Spleen (tissue), 11 donors: ENCODE measurements around the gene SLC25A13. TPM values are rescaled to one million over a fixed set of nuclear protein-coding genes. Genes with fewer than 3 reads are reported as not detected.

Experiments used
- DNase-seq: peaks from one replicate; pipeline ENCODE4 v3.0.0-alpha.2; 2020
- H3K27ac ChIP-seq, 8 donors: fragments of 200-600 bp; sonication (generic) in 7 of 8; 1 replicate in 4 of 8; 2 replicates in 4 of 8; pipeline versions ENCODE4 v1.5.0 to v1.8.0; 2016 to 2021; ENCODE audit warnings: inconsistent platforms in 4 of 8, mild to moderate bottlenecking in 4 of 8, moderate library complexity in 1 of 8
- H3K27me3 ChIP-seq, 7 donors: fragments of 200-600 bp; sonication (generic) in 6 of 7; replicated peaks in 1 of 7; 1 replicate in 4 of 7; 2 replicates in 3 of 7; pipeline versions ENCODE4 v1.5.0 to v1.8.0; 2016 to 2021; ENCODE audit warnings: inconsistent platforms in 3 of 7, mild to moderate bottlenecking in 1 of 7
- H3K36me3 ChIP-seq, 6 donors: fragments of 200-600 bp; sonication (generic) in 5 of 6; 1 replicate in 4 of 6; 2 replicates in 2 of 6; pipeline versions ENCODE4 v1.5.0 to v1.8.0; 2016 to 2021; ENCODE audit warnings: inconsistent platforms in 2 of 6
- H3K4me1 ChIP-seq, 6 donors: fragments of 200-600 bp; sonication (generic) in 5 of 6; 1 replicate in 3 of 6; 2 replicates in 3 of 6; pipeline versions ENCODE4 v1.5.0 to v1.8.0; 2016 to 2021; ENCODE audit warnings: inconsistent platforms in 3 of 6
- H3K4me3 ChIP-seq, 8 donors: fragments of 200-600 bp; sonication (generic) in 7 of 8; 1 replicate in 4 of 8; 2 replicates in 4 of 8; pipeline versions ENCODE4 v1.5.0 to v1.8.0; 2016 to 2021; ENCODE audit warnings: inconsistent platforms in 4 of 8, mild to moderate bottlenecking in 4 of 8, moderate library complexity in 2 of 8
- H3K9me3 ChIP-seq, 8 donors: fragments of 200-600 bp; sonication (generic) in 7 of 8; 1 replicate in 4 of 8; 2 replicates in 4 of 8; pipeline versions ENCODE4 v1.5.0 to v1.8.0; 2016 to 2021; ENCODE audit warnings: inconsistent platforms in 4 of 8
- CTCF ChIP-seq, 11 experiments: fragments of 200-600 bp in 7 of 11; fragments of 450-650 bp in 4 of 11; sonication (generic) in 4 of 11; IDR thresholded peaks in 8 of 11; conservative IDR thresholded peaks in 3 of 11; 1 replicate in 7 of 11; 2 replicates in 4 of 11; pipeline versions ENCODE4 v1.4.0 to v1.8.0; 2016 to 2021; ENCODE audit warnings: antibody characterized with exemption in 11 of 11, inconsistent platforms in 4 of 11, mild to moderate bottlenecking in 1 of 11
- POLR2A ChIP-seq, 3 donors: fragments of 450-650 bp; IDR thresholded peaks; one replicate each; pipeline ENCODE4 v1.5.1; 2017; ENCODE audit warnings: antibody characterized with exemption in 3 of 3, mild to moderate bottlenecking in 1 of 3
- POLR2AphosphoS5 ChIP-seq, 3 donors: sonication (generic); formaldehyde crosslinking; IDR thresholded peaks; one replicate each; pipeline ENCODE4 v1.5.1; 2017; ENCODE audit warnings: antibody characterized with exemption in 3 of 3
- WGBS, 5 donors: extraction: QIAGEN DNeasy Blood & Tissue Kit in 3 of 5; methylation state at CpG; one replicate each; pipeline versions ENCODE4 v1.1.5 to v1.1.7; 2013 to 2018; 5-methylcytosine and 5-hydroxymethylcytosine counted together
- intact Hi-C: fragments of 100-400 bp; cut with DNase I; formaldehyde crosslinking; loops from one replicate; pipeline ENCODE4 v1.15.0; 2023; ENCODE audit warnings: low total_unique reads
- polyA plus RNA-seq, 3 donors: library from polyadenylated mRNA; stranded (reverse); fragments of 200-250 nt; gene quantifications; one replicate each; pipeline ENCODE4 v1.2.1, GENCODE V29; 2013
- total RNA-seq, 7 donors: library from RNA; depleted of rRNA in 3 of 7; stranded (reverse); fragments of >200 nt in 3 of 7; fragmentation: NEBNext Ultra II Directional in 4 of 7; extraction: Animal tissue kit (Norgen Biotek cat#: 25700) in 4 of 7; gene quantifications; one replicate each; pipeline versions ENCODE4 v1.1.0 to v1.2.1, GENCODE V29; 2016 to 2021
- donor health status: healthy with polysubstance abuse.
- donor health status: DM: no; HTN: no; CAD: no; lungs with moderate emphysema.
- donor health status: DM: no; HTN: no; CAD: no.
- donor health status: Bipolar disorder and iron deficiency.
- donor health status: healthy.
- donor health status: DM: no; HTN: no; CAD: no.
- donor health status: DM: yes; HTN: yes; CAD: no.

SLC25A13 gene
- total and polyA plus RNA-seq, 10 donors, result 6.3 to 44.4 (median 25.9) TPM

GRCh38 chr7:96303686-96304443 is 18.0 kb downstream of the SLC25A13 start:
- peaks cover 0 to 48% (median 15%) of the 10 kb centered on the region in 6 donors for H3K4me1 ChIP-seq
- no peaks in the 10 kb centered on the region for H3K9me3 ChIP-seq
- H3K27ac ChIP-seq, result no peak overlapping the region
- intact Hi-C loops, result no loop called here
- no peak overlapping the region for H3K4me3 ChIP-seq
- no peaks in the 10 kb centered on the region for H3K27me3 ChIP-seq
- 67 to 78% (median 74%) methylated on average over 5 of the region's 5 CpGs for WGBS, 5 donors
- DNase-seq, result no peak
- no peaks in the 10 kb centered on the region for H3K36me3 ChIP-seq
- TF ChIP-seq POLR2A (IDR thresholded peaks at IDR 0.05), result no peak
- no peak for TF ChIP-seq CTCF (IDR thresholded peaks at IDR 0.05 in 8 of 11, conservative IDR thresholded peaks at IDR 0.05 in 3 of 11)
- TF ChIP-seq POLR2AphosphoS5 (IDR thresholded peaks at IDR 0.05), result no peak

- Histone ChIP-seq H3K4me3 (no peak overlapping the region), H3K4me1 (peaks cover 0 to 42% (median 14%) of the 10 kb centered on the region in 6 donors), H3K27ac (no peak overlapping the region), H3K9me3 (no peaks in the 10 kb centered on the region), H3K36me3 (no peaks in the 10 kb centered on the region), H3K27me3 (no peaks in the 10 kb centered on the region)
- TF ChIP-seq POLR2A (IDR thresholded peaks at IDR 0.05) (no peak), POLR2AphosphoS5 (IDR thresholded peaks at IDR 0.05) (no peak), CTCF (IDR thresholded peaks at IDR 0.05 in 8 of 11, conservative IDR thresholded peaks at IDR 0.05 in 3 of 11) (no peak)
- intact Hi-C loops, result no loop called here
- 85 to 91% (median 86%) methylated on average over 5 of the region's 5 CpGs for whole genome bisulfite sequencing, 5 donors
- no peak for DNase-seq
Observed at GRCh38 chr7:96303105-96303685, 18.7 kb downstream of the SLC25A13 start.

GRCh38 chr7:96300986-96301385 is 20.9 kb downstream of the SLC25A13 start:
- no peak overlapping the region for H3K27ac ChIP-seq
- no peaks in the 10 kb centered on the region for H3K9me3 ChIP-seq
- intact Hi-C loops, result no loop called here
- no peak for TF ChIP-seq POLR2A (IDR thresholded peaks at IDR 0.05)
- no peaks in the 10 kb centered on the region for H3K27me3 ChIP-seq
- H3K4me1 ChIP-seq, result peaks cover 0 to 22% (median 6%) of the 10 kb centered on the region in 6 donors
- peaks cover 0 to 10% (median 2%) of the 10 kb centered on the region in 6 donors for H3K36me3 ChIP-seq
- no peak for DNase-seq
- H3K4me3 ChIP-seq, result no peak overlapping the region
- 78 to 89% (median 85%) methylated on average over 1 of the region's 1 CpG for WGBS, 5 donors

- H3K36me3 ChIP-seq, result peaks cover 0 to 15% (median 3%) of the 10 kb centered on the region in 6 donors
- no peak for DNase-seq
- no peak overlapping the region for H3K27ac ChIP-seq
- no peak overlapping the region for H3K4me3 ChIP-seq
- intact Hi-C loops, result no loop called here
- TF ChIP-seq POLR2A (IDR thresholded peaks at IDR 0.05), result no peak
- TF ChIP-seq POLR2AphosphoS5 (IDR thresholded peaks at IDR 0.05), result no peak
- TF ChIP-seq CTCF (IDR thresholded peaks at IDR 0.05 in 8 of 11, conservative IDR thresholded peaks at IDR 0.05 in 3 of 11), result no peak
- H3K4me1 ChIP-seq, result peaks cover 0 to 18% (median 1%) of the 10 kb centered on the region in 6 donors
- H3K27me3 ChIP-seq, result no peaks in the 10 kb centered on the region
- H3K9me3 ChIP-seq, result no peaks in the 10 kb centered on the region
Observed at GRCh38 chr7:96300502-96300901, 21.4 kb downstream of the SLC25A13 start.
